HG03139 (cell line): ENCODE measurements around the gene PLCH1.

Experiments used
- ATAC-seq: cut with Tn5 transposase; IDR thresholded peaks from one replicate; pipeline ENCODE4 v1.9.1; 2021; ENCODE audit not compliant: unreplicated experiment

Gene PLCH1

GRCh38 chr3:155390351-155390750 lies 354.5 kb downstream of the PLCH1 start:
- ATAC-seq, result no peak

- no peak for ATAC-seq
These were observed 356.5 kb downstream of the PLCH1 start for GRCh38 chr3:155388417-155388816.

- ATAC-seq, result no peak
These were observed 357.3 kb downstream of the PLCH1 start for GRCh38 chr3:155387571-155387970.

GRCh38 chr3:155386919-155387318 lies 358.0 kb downstream of the PLCH1 start:
- ATAC-seq, result no peak

- ATAC-seq, result no peak
These were observed 358.8 kb downstream of the PLCH1 start for GRCh38 chr3:155385896-155386625.

- ATAC-seq, result no peak
These were observed 362.4 kb downstream of the PLCH1 start for GRCh38 chr3:155382396-155383042.

GRCh38 chr3:155377847-155378246 lies 367.0 kb downstream of the PLCH1 start:
- ATAC-seq, result no peak

GRCh38 chr3:155377071-155377470 lies 367.8 kb downstream of the PLCH1 start:
- ATAC-seq, result no peak

- no peak for ATAC-seq
These were observed 372.6 kb downstream of the PLCH1 start for GRCh38 chr3:155372281-155372680.

- no peak for ATAC-seq
These were observed 373.9 kb downstream of the PLCH1 start for GRCh38 chr3:155370764-155371503.

GRCh38 chr3:155370198-155370597 lies 374.7 kb downstream of the PLCH1 start:
- ATAC-seq, result no peak

- ATAC-seq, result no peak
These were observed 375.1 kb downstream of the PLCH1 start for GRCh38 chr3:155369735-155370134.

GRCh38 chr3:155369244-155369643 lies 375.6 kb downstream of the PLCH1 start:
- ATAC-seq, result no peak

GRCh38 chr3:155368786-155369185 lies 376.1 kb downstream of the PLCH1 start:
- ATAC-seq, result no peak

- no peak for ATAC-seq
These were observed 377.4 kb downstream of the PLCH1 start for GRCh38 chr3:155367506-155367905.

- ATAC-seq, result no peak
These were observed 379.6 kb downstream of the PLCH1 start for GRCh38 chr3:155365178-155365783.

- no peak for ATAC-seq
These were observed 380.4 kb downstream of the PLCH1 start for GRCh38 chr3:155364492-155364891.

GRCh38 chr3:155363690-155364070 lies 381.2 kb downstream of the PLCH1 start:
- ATAC-seq, result no peak

GRCh38 chr3:155362808-155363689 lies 381.8 kb downstream of the PLCH1 start:
- no peak for ATAC-seq

GRCh38 chr3:155360281-155360680 lies 384.6 kb downstream of the PLCH1 start:
- ATAC-seq, result no peak
